SK-N-MC (cell line): ENCODE results near the gene PDZD8.

ENCODE experiments used
- EZH2 ChIP-seq: fragments of 200-600 bp; sonication (generic); IDR thresholded peaks from one replicate; pipeline ENCODE4 v1.6.1; 2017; ENCODE audit warnings: antibody characterized with exemption
- FOXP2 ChIP-seq: optimal IDR thresholded peaks from 2 replicates; pipeline ENCODE3; 2011; ENCODE audit warnings: mild to moderate bottlenecking, moderate library complexity; ENCODE audit not compliant: insufficient read depth; ENCODE audit errors: extremely low read length, control extremely low read depth
- POLR2AphosphoS5 ChIP-seq: IDR thresholded peaks from 2 replicates; pipeline ENCODE4 v1.6.1; 2012; ENCODE audit warnings: mild to moderate bottlenecking, low read depth, low read length, borderline replicate concordance

GRCh38 chr10:117242463-117242832 is 132.8 kb downstream of the PDZD8 start:
- no peak for TF ChIP-seq EZH2
- no peak for TF ChIP-seq POLR2AphosphoS5
- no peak for TF ChIP-seq FOXP2
